Neural progenitor cell (in vitro differentiated cells): ENCODE results near the gene PRDM9. TPM values are rescaled to one million over a fixed set of nuclear protein-coding genes. Genes with fewer than 3 reads are reported as not detected.
"Not testable (repeated sequence)": the region's sequence is repeated elsewhere in the genome, so short reads cannot be mapped to it uniquely, and the experiment has no call there.

Experiments
- DNase-seq: peaks from one replicate; pipeline ENCODE4 v3.0.0-alpha.2; 2016; ENCODE audit warnings: low spot score
- H2AFZ ChIP-seq: fragments of 200-600 bp; sonication (generic); replicated peaks from 2 replicates; pipeline ENCODE4 v1.6.1; 2016; ENCODE audit warnings: antibody characterized with exemption
- H3F3A ChIP-seq: fragments of 200-600 bp; sonication (generic); 2 replicates; pipeline ENCODE4 v1.6.1; 2016; ENCODE audit warnings: antibody characterized with exemption, low read depth
- H3K27ac ChIP-seq: fragments of 200-600 bp; sonication (generic); 2 replicates; pipeline ENCODE4 v1.5.1; 2016; ENCODE audit warnings: mild to moderate bottlenecking
- H3K27me3 ChIP-seq: fragments of 200-600 bp; sonication (generic); 2 replicates; pipeline ENCODE4 v1.6.1; 2016; ENCODE audit warnings: mild to moderate bottlenecking, moderate library complexity
- H3K36me3 ChIP-seq: fragments of 200-600 bp; sonication (generic); 2 replicates; pipeline ENCODE4 v1.5.1; 2016
- H3K4me1 ChIP-seq: fragments of 200-600 bp; sonication (generic); 2 replicates; pipeline ENCODE4 v1.6.1; 2016; ENCODE audit warnings: mixed run types
- H3K4me2 ChIP-seq: fragments of 200-600 bp; sonication (generic); 2 replicates; pipeline ENCODE4 v1.6.1; 2016
- H3K4me3 ChIP-seq: fragments of 200-600 bp; sonication (generic); 2 replicates; pipeline ENCODE4 v1.5.1; 2016
- H3K79me2 ChIP-seq: fragments of 200-600 bp; sonication (generic); 2 replicates; pipeline ENCODE4 v1.6.1; 2016; ENCODE audit warnings: low read depth
- H3K9ac ChIP-seq: fragments of 200-600 bp; sonication (generic); 2 replicates; pipeline ENCODE4 v1.6.1; 2016
- H3K9me3 ChIP-seq: fragments of 200-600 bp; sonication (generic); 2 replicates; pipeline ENCODE4 v1.5.1; 2016; ENCODE audit warnings: low read depth
- H4K20me1 ChIP-seq: fragments of 200-600 bp; sonication (generic); 2 replicates; pipeline ENCODE4 v1.6.1; 2016; ENCODE audit warnings: low read depth
- H3K27ac Mint-ChIP-seq: 3 replicates; pipeline ENCODE4 v1.8.0; 2021; ENCODE audit warnings: mixed read lengths
- H3K27me3 Mint-ChIP-seq: 2 replicates; pipeline ENCODE4 v1.8.0; 2022; ENCODE audit warnings: low read depth, mild to moderate bottlenecking, inconsistent platforms, moderate library complexity, mixed read lengths; ENCODE audit not compliant: insufficient read depth
- H3K36me3 Mint-ChIP-seq: 3 replicates; pipeline ENCODE4 v1.8.0; 2021; ENCODE audit warnings: mixed read lengths
- H3K4me1 Mint-ChIP-seq: 3 replicates; pipeline ENCODE4 v1.8.0; 2021; ENCODE audit warnings: mixed read lengths
- H3K4me3 Mint-ChIP-seq: 3 replicates; pipeline ENCODE4 v1.8.0; 2021; ENCODE audit warnings: mild to moderate bottlenecking, moderate library complexity, mixed read lengths
- H3K9me3 Mint-ChIP-seq: 3 replicates; pipeline ENCODE4 v1.8.0; 2020; ENCODE audit warnings: mixed read lengths
- CTCF ChIP-seq: fragments of 200-600 bp; sonication (generic); IDR thresholded peaks from 2 replicates; pipeline ENCODE4 v1.5.1; 2017; ENCODE audit warnings: antibody characterized with exemption, mild to moderate bottlenecking
- EZH2 ChIP-seq: fragments of 200-600 bp; sonication (generic); IDR thresholded peaks from 2 replicates; pipeline ENCODE4 v1.6.1; 2017; ENCODE audit warnings: antibody characterized with exemption, mild to moderate bottlenecking, moderate library complexity
- EZH2phosphoT487 ChIP-seq: fragments of 200-600 bp; sonication (generic); IDR thresholded peaks from 2 replicates; pipeline ENCODE4 v1.6.1; 2017; ENCODE audit warnings: antibody characterized with exemption
- total RNA-seq: library from RNA; depleted of rRNA; stranded (reverse); fragments of >200 nt; gene quantifications from 2 replicates; pipeline ENCODE4 v1.2.3, GENCODE V29; 2015; ENCODE audit warnings: low replicate concordance

PRDM9 gene
- total RNA-seq, 1 donor from 2014 or later, result not detected

- peaks cover 2% of the 10 kb centered on the region for H3K9me3 Mint-ChIP-seq
- no peaks in the 10 kb centered on the region for H3K79me2 ChIP-seq
- no peaks in the 10 kb centered on the region for H4K20me1 ChIP-seq
- H2AFZ ChIP-seq, result no peak overlapping the region
- no peak for DNase-seq
- no peak overlapping the region for H3K27ac Mint-ChIP-seq
- no peaks in the 10 kb centered on the region for H3K4me1 ChIP-seq
- TF ChIP-seq EZH2, result no peak
- no peak for TF ChIP-seq CTCF
- TF ChIP-seq EZH2phosphoT487, result no peak
- no peaks in the 10 kb centered on the region for H3F3A ChIP-seq
- peaks cover 3% of the 10 kb centered on the region for H3K27me3 Mint-ChIP-seq
- H3K27me3 ChIP-seq, result no peaks in the 10 kb centered on the region
- H3K9me3 ChIP-seq, result no peaks in the 10 kb centered on the region
- no peak overlapping the region for H3K4me3 Mint-ChIP-seq
- H3K4me2 ChIP-seq, result no peak overlapping the region
- H3K4me3 ChIP-seq, result no peak overlapping the region
- H3K9ac ChIP-seq, result no peak overlapping the region
- no peak overlapping the region for H3K27ac ChIP-seq
- no peaks in the 10 kb centered on the region for H3K4me1 Mint-ChIP-seq
- H3K36me3 ChIP-seq, result no peaks in the 10 kb centered on the region
- no peaks in the 10 kb centered on the region for H3K36me3 Mint-ChIP-seq
Observed at GRCh38 chr5:23483090-23483489, 24.3 kb upstream of the PRDM9 start.

- no peaks in the 10 kb centered on the region for H3F3A ChIP-seq
- H3K4me1 Mint-ChIP-seq, result no peaks in the 10 kb centered on the region
- H3K4me3 Mint-ChIP-seq, result no peak overlapping the region
- no peak overlapping the region for H3K4me2 ChIP-seq
- peaks cover 3% of the 10 kb centered on the region for H3K27me3 Mint-ChIP-seq
- no peaks in the 10 kb centered on the region for H3K36me3 ChIP-seq
- DNase-seq, result no peak
- peaks cover 5% of the 10 kb centered on the region for H3K9me3 Mint-ChIP-seq
- no peaks in the 10 kb centered on the region for H3K36me3 Mint-ChIP-seq
- no peaks in the 10 kb centered on the region for H3K9me3 ChIP-seq
- H3K27ac Mint-ChIP-seq, result no peak overlapping the region
- H3K27me3 ChIP-seq, result no peaks in the 10 kb centered on the region
- no peak overlapping the region for H2AFZ ChIP-seq
- H3K9ac ChIP-seq, result no peak overlapping the region
- H3K4me3 ChIP-seq, result no peak overlapping the region
- H4K20me1 ChIP-seq, result no peaks in the 10 kb centered on the region
- H3K27ac ChIP-seq, result no peak overlapping the region
- TF ChIP-seq EZH2 (no peak), CTCF (no peak), EZH2phosphoT487 (no peak)
- no peaks in the 10 kb centered on the region for H3K79me2 ChIP-seq
- no peaks in the 10 kb centered on the region for H3K4me1 ChIP-seq
Observed at GRCh38 chr5:23484096-23484495, 23.3 kb upstream of the PRDM9 start.

GRCh38 chr5:23486227-23486626 is 21.2 kb upstream of the PRDM9 start:
- H3F3A ChIP-seq, H3K36me3 Mint-ChIP-seq, H3K9me3 Mint-ChIP-seq, H3K79me2 ChIP-seq, H3K9ac ChIP-seq, H3K36me3 ChIP-seq, H3K4me2 ChIP-seq, H3K4me3 Mint-ChIP-seq, H3K27me3 ChIP-seq, H3K9me3 ChIP-seq, H3K27ac Mint-ChIP-seq, H3K4me1 Mint-ChIP-seq, H3K27ac ChIP-seq, H2AFZ ChIP-seq, H3K4me1 ChIP-seq, DNase-seq, H3K4me3 ChIP-seq, H4K20me1 ChIP-seq, H3K27me3 Mint-ChIP-seq: not testable (repeated sequence)

GRCh38 chr5:23490993-23491392 is 16.4 kb upstream of the PRDM9 start:
- Histone ChIP-seq H3K4me1 (no peaks in the 10 kb centered on the region), H2AFZ (no peak overlapping the region), H3K27ac (no peak overlapping the region), H3K9ac (no peak overlapping the region), H3F3A (no peaks in the 10 kb centered on the region), H3K4me3 (no peak overlapping the region), H3K4me2 (no peak overlapping the region), H4K20me1 (no peaks in the 10 kb centered on the region), H3K36me3 (no peaks in the 10 kb centered on the region), H3K27me3 (no peaks in the 10 kb centered on the region), H3K79me2 (no peaks in the 10 kb centered on the region), H3K9me3 (no peaks in the 10 kb centered on the region)
- Mint-ChIP-seq H3K9me3 (peaks cover 5% of the 10 kb centered on the region), H3K27me3 (peaks cover 5% of the 10 kb centered on the region), H3K27ac (no peak overlapping the region), H3K4me1 (no peaks in the 10 kb centered on the region), H3K36me3 (no peaks in the 10 kb centered on the region), H3K4me3 (no peak overlapping the region)
- TF ChIP-seq EZH2 (no peak), CTCF (no peak), EZH2phosphoT487 (no peak)
- DNase-seq, result no peak
